GM19240 (cell line): ENCODE data around the gene PPP3R1.

Experiments
- DNase-seq: peaks from one replicate; pipeline ENCODE4 v3.0.0; 2011; ENCODE audit warnings: low spot score; ENCODE audit not compliant: insufficient read length

PPP3R1 gene

GRCh38 chr2:68155618-68156017 lies 96.7 kb downstream of the PPP3R1 start:
- no peak for DNase-seq

GRCh38 chr2:68152681-68153347 lies 99.5 kb downstream of the PPP3R1 start:
- no peak for DNase-seq

- no peak for DNase-seq
Measured at GRCh38 chr2:68151037-68151436, 101.3 kb downstream of the PPP3R1 start.

DNA sequence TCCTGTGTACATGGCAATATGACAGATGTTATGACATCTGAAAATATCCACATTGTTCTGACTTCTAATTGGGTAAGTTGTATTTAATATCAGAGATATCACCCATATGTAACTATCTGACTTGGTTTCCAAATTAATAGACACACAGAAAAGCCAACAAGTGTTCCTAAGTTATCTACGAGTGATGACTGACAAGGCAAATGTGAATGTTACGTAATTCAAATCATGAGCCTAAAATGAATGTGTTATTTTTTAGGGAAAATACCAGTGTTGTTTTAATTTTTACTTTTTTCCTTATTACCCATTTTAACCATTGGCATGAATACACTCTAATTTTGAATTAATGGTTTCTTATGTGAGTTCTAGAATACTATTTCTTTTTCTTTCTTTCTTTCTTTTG lies 110.5 kb downstream of the PPP3R1 start:
- no peak for DNase-seq

GRCh38 chr2:68135448-68136320 lies 116.6 kb downstream of the PPP3R1 start:
- DNase-seq: no peak

GRCh38 chr2:68134554-68134953 lies 117.8 kb downstream of the PPP3R1 start:
- DNase-seq: no peak

GRCh38 chr2:68134120-68134519 lies 118.2 kb downstream of the PPP3R1 start:
- DNase-seq: no peak
